Thyroid gland (tissue), 4 donors: Measurements from ENCODE around the gene DIAPH1. TPM values are rescaled to one million over a fixed set of nuclear protein-coding genes. Genes with fewer than 3 reads are reported as not detected.

Source experiments
- DNase-seq, 2 donors: peaks; one replicate each; pipeline ENCODE4 v3.0.0-alpha.2; 2019
- H3K27ac ChIP-seq, 3 donors: fragments of 200-600 bp; sonication (generic); 1 replicate in 2 of 3; 2 replicates in 1 of 3; pipeline ENCODE4 v1.5.1; 2016 to 2019; ENCODE audit warnings: mild to moderate bottlenecking in 1 of 3, moderate library complexity in 1 of 3
- H3K27me3 ChIP-seq: fragments of 200-600 bp; sonication (generic); one replicate; pipeline ENCODE4 v1.5.1; 2019
- H3K36me3 ChIP-seq, 2 donors: fragments of 200-600 bp; sonication (generic); one replicate each; pipeline ENCODE4 v1.5.1; 2016 to 2019
- H3K4me1 ChIP-seq, 2 donors: fragments of 200-600 bp; sonication (generic); one replicate each; pipeline ENCODE4 v1.5.1; 2017 to 2019
- H3K4me3 ChIP-seq, 3 donors: fragments of 200-600 bp; sonication (generic); replicated peaks in 1 of 3; 1 replicate in 2 of 3; 2 replicates in 1 of 3; pipeline ENCODE4 v1.5.1; 2016; ENCODE audit warnings: mild to moderate bottlenecking in 1 of 3
- H3K9me3 ChIP-seq: fragments of 200-600 bp; sonication (generic); one replicate; pipeline ENCODE4 v1.5.1; 2017
- POLR2A ChIP-seq, 2 donors: fragments of 450-650 bp; IDR thresholded peaks; one replicate each; pipeline ENCODE4 v1.6.1; 2017; ENCODE audit warnings: antibody characterized with exemption in 2 of 2, mild to moderate bottlenecking in 2 of 2, moderate library complexity in 1 of 2
- WGBS, 2 donors: methylation state at CpG; one replicate each; pipeline ENCODE4 v1.1.5; 2017; 5-methylcytosine and 5-hydroxymethylcytosine counted together
- intact Hi-C: fragments of 100-400 bp; cut with DNase I; formaldehyde crosslinking; loops from one replicate; pipeline ENCODE4 v1.15.1; 2023
- total RNA-seq, 4 donors: library from RNA; depleted of rRNA; stranded (reverse); fragments of >200 nt; gene quantifications; one replicate each; pipeline ENCODE4 v1.2.3, GENCODE V29; 2016
- TF ChIP-seq, protein P1 (sequence below), 6 experiments: fragments of 200-600 bp in 3 of 6; fragments of 450-650 bp in 3 of 6; sonication (generic) in 3 of 6; IDR thresholded peaks; one replicate each; pipeline ENCODE4 v1.5.1; 2016 to 2019; ENCODE audit warnings: antibody characterized with exemption in 6 of 6, mild to moderate bottlenecking in 2 of 6, inconsistent platforms in 1 of 6, moderate library complexity in 1 of 6

DIAPH1 gene
- total RNA-seq, 4 donors from 2014 or later: 82.1 to 103 (median 89.7) TPM

DNA sequence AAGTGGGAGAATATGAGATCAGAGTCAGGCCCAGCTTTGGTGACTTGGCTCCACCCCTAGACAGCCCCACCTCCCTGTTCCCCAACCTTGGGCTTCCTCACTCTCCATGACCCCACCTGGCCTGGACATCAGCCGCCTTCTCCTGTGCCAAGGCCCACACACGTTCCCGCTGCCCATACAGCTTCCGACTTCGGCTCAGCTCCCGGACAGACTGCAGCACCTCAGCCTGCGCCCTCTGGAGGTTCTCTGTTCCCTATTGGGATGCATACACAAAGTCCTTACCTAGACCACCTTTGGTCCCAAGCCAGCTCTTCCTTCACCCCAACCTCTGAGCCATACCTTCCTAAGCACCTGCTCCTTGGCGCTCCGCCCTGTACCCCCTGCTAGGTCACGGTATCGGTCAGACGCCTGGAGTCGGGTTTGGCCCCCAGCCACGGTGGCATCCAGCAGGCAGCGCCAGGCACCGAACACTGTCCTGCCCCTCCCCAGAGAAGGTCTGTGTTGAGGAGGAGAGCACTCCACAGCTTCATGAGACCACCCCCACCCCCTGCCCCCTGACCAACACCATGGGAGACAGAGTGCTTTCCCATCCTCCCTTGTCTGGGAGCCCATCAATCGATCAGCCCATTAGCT is 30.4 kb upstream of the DIAPH1 start:
- no peaks in the 10 kb centered on the region for H3K27me3 ChIP-seq
- H3K9me3 ChIP-seq: no peaks in the 10 kb centered on the region
- no peak overlapping the region for H3K27ac ChIP-seq
- H3K4me3 ChIP-seq: no peak overlapping the region
- WGBS, 2 donors: 90 to 92% methylated on average over 15 to 17 of the region's 17 CpGs
- no peak for TF ChIP-seq POLR2A (IDR thresholded peaks at IDR 0.05)
- TF ChIP-seq, protein P1, sequence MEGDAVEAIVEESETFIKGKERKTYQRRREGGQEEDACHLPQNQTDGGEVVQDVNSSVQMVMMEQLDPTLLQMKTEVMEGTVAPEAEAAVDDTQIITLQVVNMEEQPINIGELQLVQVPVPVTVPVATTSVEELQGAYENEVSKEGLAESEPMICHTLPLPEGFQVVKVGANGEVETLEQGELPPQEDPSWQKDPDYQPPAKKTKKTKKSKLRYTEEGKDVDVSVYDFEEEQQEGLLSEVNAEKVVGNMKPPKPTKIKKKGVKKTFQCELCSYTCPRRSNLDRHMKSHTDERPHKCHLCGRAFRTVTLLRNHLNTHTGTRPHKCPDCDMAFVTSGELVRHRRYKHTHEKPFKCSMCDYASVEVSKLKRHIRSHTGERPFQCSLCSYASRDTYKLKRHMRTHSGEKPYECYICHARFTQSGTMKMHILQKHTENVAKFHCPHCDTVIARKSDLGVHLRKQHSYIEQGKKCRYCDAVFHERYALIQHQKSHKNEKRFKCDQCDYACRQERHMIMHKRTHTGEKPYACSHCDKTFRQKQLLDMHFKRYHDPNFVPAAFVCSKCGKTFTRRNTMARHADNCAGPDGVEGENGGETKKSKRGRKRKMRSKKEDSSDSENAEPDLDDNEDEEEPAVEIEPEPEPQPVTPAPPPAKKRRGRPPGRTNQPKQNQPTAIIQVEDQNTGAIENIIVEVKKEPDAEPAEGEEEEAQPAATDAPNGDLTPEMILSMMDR (IDR thresholded peaks at IDR 0.05): no peak
- H3K4me1 ChIP-seq: peaks cover 5 to 11% of the 10 kb centered on the region in 2 donors
- intact Hi-C loops: no loop called here
- H3K36me3 ChIP-seq: peaks cover 0 to 5% of the 10 kb centered on the region in 2 donors
- DNase-seq: no peak

DNA sequence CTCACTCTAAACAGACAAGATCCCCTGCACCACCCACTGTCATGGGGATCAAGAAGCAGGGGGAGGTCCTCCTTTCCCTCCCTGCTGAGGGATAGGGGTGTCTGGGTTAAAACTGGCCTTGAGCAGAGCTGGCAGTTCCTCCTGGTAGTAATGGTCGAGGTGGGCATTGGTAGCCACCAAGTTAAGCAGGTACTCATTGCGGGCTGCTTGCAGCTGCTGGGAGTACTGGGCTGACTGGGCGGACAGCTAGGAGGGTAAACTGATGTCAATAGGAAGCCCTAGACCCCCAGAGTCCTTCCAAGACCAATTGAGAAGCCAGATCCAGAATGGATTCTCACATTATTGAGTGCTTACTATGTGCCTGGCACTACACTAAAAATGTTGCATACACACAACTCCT is 29.1 kb upstream of the DIAPH1 start:
- intact Hi-C loops: no loop called here
- no peak for DNase-seq
- no peak overlapping the region for H3K4me3 ChIP-seq
- no peaks in the 10 kb centered on the region for H3K9me3 ChIP-seq
- H3K27me3 ChIP-seq: no peaks in the 10 kb centered on the region
- peaks cover 5 to 11% of the 10 kb centered on the region in 2 donors for H3K4me1 ChIP-seq
- TF ChIP-seq, protein P1 (IDR thresholded peaks at IDR 0.05): no peak
- TF ChIP-seq POLR2A (IDR thresholded peaks at IDR 0.05): no peak
- H3K36me3 ChIP-seq: peaks cover 0 to 5% of the 10 kb centered on the region in 2 donors
- 90 to 91% methylated on average over 3 of the region's 3 CpGs for WGBS, 2 donors
- no peak overlapping the region for H3K27ac ChIP-seq

DNA sequence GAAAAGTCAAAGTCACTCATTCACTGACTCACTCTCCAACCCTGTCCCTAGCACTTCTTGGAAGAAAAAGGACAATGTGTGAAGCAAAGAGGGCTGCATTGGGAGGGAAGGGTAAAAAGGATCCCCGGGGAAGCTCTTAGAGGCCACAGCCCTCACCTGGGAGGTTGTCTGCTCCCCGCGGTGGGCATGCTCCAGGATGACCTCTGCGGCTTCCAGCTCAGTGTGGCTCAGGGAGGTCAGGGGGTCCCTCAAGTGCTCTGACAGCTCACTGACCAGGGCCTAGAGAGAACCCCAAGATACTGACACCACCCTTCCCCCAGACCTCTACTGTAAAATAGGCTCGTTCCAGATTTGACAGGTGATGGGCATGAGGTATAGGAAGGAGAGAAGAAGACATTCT is 28.4 kb upstream of the DIAPH1 start:
- no peak for DNase-seq
- peaks cover 5 to 11% of the 10 kb centered on the region in 2 donors for H3K4me1 ChIP-seq
- peaks cover 0 to 5% of the 10 kb centered on the region in 2 donors for H3K36me3 ChIP-seq
- WGBS, 2 donors: 89 to 92% methylated on average over 4 to 5 of the region's 5 CpGs
- H3K4me3 ChIP-seq: no peak overlapping the region
- TF ChIP-seq, protein P1 (IDR thresholded peaks at IDR 0.05): no peak
- no peak for TF ChIP-seq POLR2A (IDR thresholded peaks at IDR 0.05)
- intact Hi-C loops: no loop called here
- H3K9me3 ChIP-seq: no peaks in the 10 kb centered on the region
- no peaks in the 10 kb centered on the region for H3K27me3 ChIP-seq
- H3K27ac ChIP-seq: no peak overlapping the region

DNA sequence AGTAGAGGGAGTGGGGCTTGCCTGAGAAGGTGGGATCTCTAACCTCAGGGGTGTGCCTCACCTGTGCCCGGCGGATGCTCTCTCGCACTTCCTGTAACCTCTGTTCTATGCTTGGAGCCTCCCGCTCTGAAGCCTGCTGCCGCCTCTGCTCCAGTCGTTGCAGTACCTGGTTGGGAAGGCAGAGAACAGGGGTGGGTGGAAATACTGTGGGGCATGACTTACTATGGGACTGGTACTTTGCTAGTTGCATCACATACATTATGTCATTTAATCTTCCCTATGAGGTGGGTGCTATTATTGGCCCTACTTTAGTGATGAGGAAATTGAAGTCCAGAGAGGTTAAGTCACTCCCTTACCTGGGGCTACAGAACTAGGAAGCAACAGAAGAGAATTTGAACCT is 27.2 kb upstream of the DIAPH1 start:
- 96 to 97% methylated on average over 6 of the region's 6 CpGs for WGBS, 2 donors
- Histone ChIP-seq H3K36me3 (peaks cover 0 to 5% of the 10 kb centered on the region in 2 donors), H3K9me3 (no peaks in the 10 kb centered on the region), H3K27me3 (no peaks in the 10 kb centered on the region), H3K4me1 (peaks cover 5 to 7% of the 10 kb centered on the region in 2 donors), H3K4me3 (no peak overlapping the region), H3K27ac (no peak overlapping the region)
- no peak for TF ChIP-seq POLR2A (IDR thresholded peaks at IDR 0.05)
- TF ChIP-seq, protein P1 (IDR thresholded peaks at IDR 0.05): no peak
- intact Hi-C loops: no loop called here
- no peak for DNase-seq

DNA sequence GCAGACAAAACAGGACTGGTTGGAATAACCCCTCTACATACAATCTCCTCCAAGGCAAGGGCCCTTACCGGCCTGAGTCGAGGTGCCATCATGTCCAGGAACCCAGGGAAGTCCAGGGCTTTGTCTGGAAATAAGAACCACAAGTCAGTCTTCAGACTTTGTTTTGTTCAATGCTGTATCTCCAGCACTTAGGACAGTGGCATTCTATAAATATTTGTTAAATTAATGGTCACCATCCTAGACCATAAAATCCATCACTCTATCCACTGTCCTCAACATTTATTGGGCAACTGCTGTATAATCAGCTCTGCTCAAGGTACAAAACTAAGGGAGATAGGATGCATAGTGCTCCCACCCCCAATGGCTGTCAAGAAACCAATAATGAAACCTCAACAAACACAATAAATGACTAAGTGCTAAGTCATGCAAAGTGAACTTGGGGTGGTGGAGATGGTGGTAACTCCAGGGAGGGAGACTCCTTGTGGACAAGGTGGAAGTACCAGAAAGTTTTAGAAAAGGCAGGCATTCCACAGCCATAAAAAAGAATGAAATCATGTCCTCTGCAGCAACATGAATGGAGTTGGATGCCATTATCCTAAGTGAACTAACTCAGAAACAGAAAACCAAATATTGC is 23.0 kb upstream of the DIAPH1 start:
- H3K27me3 ChIP-seq: no peaks in the 10 kb centered on the region

More for the DNA sequence above, 23.0 kb upstream of the DIAPH1 start:
- DNase-seq: no peak
- Histone ChIP-seq H3K27ac (no peak overlapping the region), H3K4me1 (peaks cover 13 to 19% of the 10 kb centered on the region in 2 donors), H3K36me3 (peaks cover 0 to 5% of the 10 kb centered on the region in 2 donors), H3K4me3 (no peak overlapping the region), H3K9me3 (no peaks in the 10 kb centered on the region)
- intact Hi-C loops: no loop called here
- TF ChIP-seq, protein P1 (IDR thresholded peaks at IDR 0.05): no peak
- no peak for TF ChIP-seq POLR2A (IDR thresholded peaks at IDR 0.05)
- WGBS, 2 donors: 70 to 100% methylated on average over 2 of the region's 2 CpGs
